Measurements from ENCODE around the gene C17orf75.

C17orf75 gene

GRCh38 chr17:32349854-32350665, 8.1 kb upstream of the C17orf75 start, which contains the start of gene ZNF207 (continued):
- TF ChIP-seq MEIS1 (CRISPR knock-in tag; IDR thresholded peaks at IDR 0.05; ENCODE audit: borderline replicate concordance) (no peak), YY2 (tag by site-specific recombination; IDR thresholded peaks at IDR 0.05) (peak; percentile 90), ZBTB8A (tag by site-specific recombination; IDR thresholded peaks at IDR 0.05) (no peak; the same call in 1 of the 2 replicates), ZNF175 (tag by site-specific recombination; IDR thresholded peaks at IDR 0.05) (no peak), ZBTB7A (tag by site-specific recombination; IDR thresholded peaks at IDR 0.05; ENCODE audit: low read depth) (no peak), ZNF112 (tag by site-specific recombination; IDR thresholded peaks at IDR 0.05) (no peak), ZNF776 (tag by site-specific recombination; IDR thresholded peaks at IDR 0.05; ENCODE audit: borderline replicate concordance) (no peak), ZNF146 (tag by site-specific recombination; IDR thresholded peaks at IDR 0.05) (no peak; the same call in 1 of the 2 replicates), ZNF311 (tag by site-specific recombination; IDR thresholded peaks at IDR 0.05; ENCODE audit: borderline replicate concordance) (no peak), ZNF701 (tag by site-specific recombination; IDR thresholded peaks at IDR 0.05) (no peak), MZF1 (tag by site-specific recombination; IDR thresholded peaks at IDR 0.05; ENCODE audit: borderline replicate concordance) (0 out of 2 replicates have a peak, but pooled peaks have one; percentile 31), ZNF785 (tag by site-specific recombination; IDR thresholded peaks at IDR 0.05) (no peak), ZNF658 (tag by site-specific recombination; IDR thresholded peaks at IDR 0.05) (no peak), ZNF837 (tag by site-specific recombination; IDR thresholded peaks at IDR 0.05) (no peak), ZSCAN4 (tag by site-specific recombination; IDR thresholded peaks at IDR 0.05) (peak; percentile 39; the same call in 1 of the 2 replicates)
- TF ChIP-seq, protein P1, sequence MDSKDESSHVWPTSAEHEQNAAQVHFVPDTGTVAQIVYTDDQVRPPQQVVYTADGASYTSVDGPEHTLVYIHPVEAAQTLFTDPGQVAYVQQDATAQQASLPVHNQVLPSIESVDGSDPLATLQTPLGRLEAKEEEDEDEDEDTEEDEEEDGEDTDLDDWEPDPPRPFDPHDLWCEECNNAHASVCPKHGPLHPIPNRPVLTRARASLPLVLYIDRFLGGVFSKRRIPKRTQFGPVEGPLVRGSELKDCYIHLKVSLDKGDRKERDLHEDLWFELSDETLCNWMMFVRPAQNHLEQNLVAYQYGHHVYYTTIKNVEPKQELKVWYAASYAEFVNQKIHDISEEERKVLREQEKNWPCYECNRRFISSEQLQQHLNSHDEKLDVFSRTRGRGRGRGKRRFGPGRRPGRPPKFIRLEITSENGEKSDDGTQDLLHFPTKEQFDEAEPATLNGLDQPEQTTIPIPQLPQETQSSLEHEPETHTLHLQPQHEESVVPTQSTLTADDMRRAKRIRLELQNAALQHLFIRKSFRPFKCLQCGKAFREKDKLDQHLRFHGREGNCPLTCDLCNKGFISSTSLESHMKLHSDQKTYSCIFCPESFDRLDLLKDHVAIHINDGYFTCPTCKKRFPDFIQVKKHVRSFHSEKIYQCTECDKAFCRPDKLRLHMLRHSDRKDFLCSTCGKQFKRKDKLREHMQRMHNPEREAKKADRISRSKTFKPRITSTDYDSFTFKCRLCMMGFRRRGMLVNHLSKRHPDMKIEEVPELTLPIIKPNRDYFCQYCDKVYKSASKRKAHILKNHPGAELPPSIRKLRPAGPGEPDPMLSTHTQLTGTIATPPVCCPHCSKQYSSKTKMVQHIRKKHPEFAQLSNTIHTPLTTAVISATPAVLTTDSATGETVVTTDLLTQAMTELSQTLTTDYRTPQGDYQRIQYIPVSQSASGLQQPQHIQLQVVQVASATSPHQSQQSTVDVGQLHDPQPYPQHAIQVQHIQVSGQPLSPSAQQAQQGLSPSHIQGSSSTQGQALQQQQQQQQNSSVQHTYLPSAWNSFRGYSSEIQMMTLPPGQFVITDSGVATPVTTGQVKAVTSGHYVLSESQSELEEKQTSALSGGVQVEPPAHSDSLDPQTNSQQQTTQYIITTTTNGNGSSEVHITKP (tag by site-specific recombination; IDR thresholded peaks at IDR 0.05), result no peak
- TF ChIP-seq, protein P2, sequence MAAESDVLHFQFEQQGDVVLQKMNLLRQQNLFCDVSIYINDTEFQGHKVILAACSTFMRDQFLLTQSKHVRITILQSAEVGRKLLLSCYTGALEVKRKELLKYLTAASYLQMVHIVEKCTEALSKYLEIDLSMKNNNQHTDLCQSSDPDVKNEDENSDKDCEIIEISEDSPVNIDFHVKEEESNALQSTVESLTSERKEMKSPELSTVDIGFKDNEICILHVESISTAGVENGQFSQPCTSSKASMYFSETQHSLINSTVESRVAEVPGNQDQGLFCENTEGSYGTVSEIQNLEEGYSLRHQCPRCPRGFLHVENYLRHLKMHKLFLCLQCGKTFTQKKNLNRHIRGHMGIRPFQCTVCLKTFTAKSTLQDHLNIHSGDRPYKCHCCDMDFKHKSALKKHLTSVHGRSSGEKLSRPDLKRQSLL (tag by site-specific recombination; IDR thresholded peaks at IDR 0.05), result no peak

- H3K36me3 ChIP-seq (ENCODE audit: control insufficient read depth in 2 of 2, insufficient read depth in 1 of 2, low read length in 2 of 2), result peaks cover 27 to 30% of the 10 kb centered on the region in 2 experiments
- ChIA-PET CTCF (no interaction called here), POLR2A (no interaction called here)
- 0 out of 2 replicates have a peak, but pooled peaks have one; percentile 23 for TF ChIP-seq ZNF561 (tag by site-specific recombination; IDR thresholded peaks at IDR 0.05; ENCODE audit: borderline replicate concordance)
- no peak for TF ChIP-seq HOXD13 (CRISPR knock-in tag; IDR thresholded peaks at IDR 0.05; ENCODE audit: borderline replicate concordance)
- TF ChIP-seq ZNF423 (tag by site-specific recombination; IDR thresholded peaks at IDR 0.05), result no peak
- TF ChIP-seq ZNF16 (tag by site-specific recombination; IDR thresholded peaks at IDR 0.05; ENCODE audit: low read depth), result no peak
- TF ChIP-seq, protein P3, sequence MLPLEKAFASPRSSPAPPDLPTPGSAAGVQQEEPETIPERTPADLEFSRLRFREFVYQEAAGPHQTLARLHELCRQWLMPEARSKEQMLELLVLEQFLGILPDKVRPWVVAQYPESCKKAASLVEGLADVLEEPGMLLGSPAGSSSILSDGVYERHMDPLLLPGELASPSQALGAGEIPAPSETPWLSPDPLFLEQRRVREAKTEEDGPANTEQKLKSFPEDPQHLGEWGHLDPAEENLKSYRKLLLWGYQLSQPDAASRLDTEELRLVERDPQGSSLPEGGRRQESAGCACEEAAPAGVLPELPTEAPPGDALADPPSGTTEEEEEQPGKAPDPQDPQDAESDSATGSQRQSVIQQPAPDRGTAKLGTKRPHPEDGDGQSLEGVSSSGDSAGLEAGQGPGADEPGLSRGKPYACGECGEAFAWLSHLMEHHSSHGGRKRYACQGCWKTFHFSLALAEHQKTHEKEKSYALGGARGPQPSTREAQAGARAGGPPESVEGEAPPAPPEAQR (tag by site-specific recombination; IDR thresholded peaks at IDR 0.05), result no peak
- no peak for TF ChIP-seq ZFP41 (tag by site-specific recombination; IDR thresholded peaks at IDR 0.05; ENCODE audit: borderline replicate concordance)
- TF ChIP-seq ZNF548 (tag by site-specific recombination; IDR thresholded peaks at IDR 0.05), result peak; percentile 12; the same call in 1 of the 2 replicates
- no peak for TF ChIP-seq ZNF426 (tag by site-specific recombination; IDR thresholded peaks at IDR 0.05)
- H3K9me3 ChIP-seq (ENCODE audit: control insufficient read depth, insufficient read depth, low read depth, low read length), result no peaks in the 10 kb centered on the region
- peak overlapping the region; percentile 77 for H3K4me3 ChIP-seq (ENCODE audit: low read depth, low read length)
- peak overlapping the region; percentile 94 for H3K27ac ChIP-seq (ENCODE audit: extremely low read depth, low read depth, low read length)
- peaks cover 11% of the 10 kb centered on the region for H3K4me1 ChIP-seq (ENCODE audit: control insufficient read depth, insufficient read depth, low read length)
Measured at GRCh38 chr17:32349503-32349853, 7.5 kb upstream of the C17orf75 start.

Data from HEK293 (cell line).